ENCODE measurements around the gene CELF3. TPM values are rescaled to one million over a fixed set of nuclear protein-coding genes. Genes with fewer than 3 reads are reported as not detected.
A peak's percentile ranks its signal among the peaks of the same experiment; 100 is the strongest.

CELF3 gene
- total RNA-seq, result 1 to 10 TPM in 3 of 4 donors, not detected in 1; 1.3 to 2.7 (median 1.6) TPM

DNA sequence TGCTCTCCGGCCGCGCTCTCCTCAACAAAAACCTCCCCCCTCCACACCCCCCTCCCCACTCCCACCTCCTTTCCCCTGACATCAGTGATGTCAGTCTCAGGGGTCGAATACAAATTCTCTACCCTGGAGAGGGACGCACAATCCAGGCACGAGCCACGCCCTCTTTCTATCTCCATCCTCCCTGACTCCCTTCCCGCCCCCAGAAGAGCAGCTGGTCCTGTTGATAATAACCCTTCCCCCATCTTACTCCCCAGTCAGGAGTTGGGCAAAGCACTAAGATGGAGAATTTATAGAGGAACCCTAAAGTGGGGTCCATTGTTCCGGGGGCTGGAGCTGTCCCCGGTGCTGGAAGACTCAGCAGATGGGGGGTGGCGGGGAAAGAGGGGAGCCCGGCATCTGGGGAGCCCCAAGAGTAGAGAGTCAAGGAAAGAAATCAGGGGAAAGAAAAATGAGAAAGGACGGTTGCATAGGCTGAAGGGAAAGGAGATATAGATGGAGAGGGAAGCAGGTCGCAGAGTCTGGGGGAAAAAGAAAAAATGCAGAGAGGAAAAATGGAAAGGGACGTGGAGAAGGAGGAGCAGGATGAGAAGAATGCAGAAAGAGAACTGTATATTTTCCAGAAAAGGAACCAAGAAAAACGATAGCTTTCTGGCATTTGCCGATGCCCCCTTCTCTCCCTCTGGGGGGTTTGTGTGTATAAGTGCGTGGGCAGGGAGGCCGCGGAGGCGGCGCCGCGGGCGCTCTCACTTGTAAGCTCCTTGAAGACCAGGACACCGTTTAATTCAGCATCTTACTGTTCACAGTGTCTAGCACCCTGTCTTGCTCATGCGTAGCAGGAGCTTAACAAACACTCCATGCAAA, at the start of gene CELF3:
Gene CELF3 (minus strand): TSS at position 33 of the 861 bp plus-strand sequence. CDS start 783 bp downstream, outside the sequence.
- 26 to 31% methylated on average over 17 to 26 of the region's 27 CpGs for WGBS, 2 donors (ENCODE audit: low coverage in 1 of 2)
- Histone ChIP-seq H3K36me3 (no peaks in the 10 kb centered on the region), H3K27me3 (peaks cover 19% of the 10 kb centered on the region), H3K9me3 (no peaks in the 10 kb centered on the region), H3K27ac (no peak within 1 kb of the TSS), H3K4me3 (peak within 1 kb of the TSS in 1 of 4 donors; percentile 6), H3K4me1 (peaks cover 11 to 56% (median 39%) of the 10 kb centered on the region in 4 donors)
- in situ Hi-C loops (cut with MboI; ENCODE audit: low pct_ligation_motif_present in 1 of 4, low pct_unique_long_range_greater_than_20kb in 1 of 4, low sequenced_read_pairs in 3 of 4) (no loop called here), intact Hi-C loops (cut with DNase I; ENCODE audit: low total_unique reads) (no loop called here)
- TF ChIP-seq EP300 (IDR thresholded peaks at IDR 0.05; ENCODE audit: low read depth) (no peak), POLR2AphosphoS5 (IDR thresholded peaks at IDR 0.05) (no peak), CTCF (IDR thresholded peaks at IDR 0.05) (no peak), POLR2A (IDR thresholded peaks at IDR 0.05) (no peak)
- no peak for DNase-seq

DNA sequence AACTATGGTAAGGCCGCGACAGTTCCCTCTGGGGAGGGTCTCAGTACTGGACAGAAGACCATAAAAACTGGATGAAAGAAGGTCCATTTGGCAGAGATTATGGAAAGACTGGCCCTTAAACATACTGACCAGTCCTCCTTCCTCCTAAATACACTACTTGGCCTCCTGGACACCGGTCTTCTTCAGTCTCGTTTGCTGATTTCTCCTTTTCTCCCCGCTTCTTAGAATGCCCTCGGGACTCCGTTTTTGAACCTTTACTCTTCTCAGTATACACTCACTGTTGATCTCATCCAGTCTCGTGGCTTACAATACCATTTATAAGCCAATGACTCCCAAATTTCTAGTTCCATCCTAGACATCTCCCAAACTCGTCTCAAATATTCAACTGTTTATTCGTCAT, 47.4 kb upstream of the CELF3 start:
- WGBS, 2 donors (ENCODE audit: low coverage in 1 of 2), result 57 to 61% methylated on average over 10 of the region's 10 CpGs
- intact Hi-C loops (cut with DNase I; ENCODE audit: low total_unique reads), result no loop called here
- Histone ChIP-seq H3K4me3 (peak overlapping the region; percentile 67 to 80 (median 76)), H3K4me1 (peaks cover 6 to 17% (median 14%) of the 10 kb centered on the region in 4 donors), H3K9me3 (no peaks in the 10 kb centered on the region), H3K36me3 (peaks cover 0 to 12% (median 5%) of the 10 kb centered on the region in 4 donors), H3K27ac (peak overlapping the region; percentile 87 to 90 (median 88)), H3K27me3 (no peaks in the 10 kb centered on the region)
- no peak for DNase-seq
- in situ Hi-C loops (cut with MboI; ENCODE audit: low pct_ligation_motif_present in 1 of 4, low pct_unique_long_range_greater_than_20kb in 1 of 4, low sequenced_read_pairs in 3 of 4), result no loop called here
- TF ChIP-seq CTCF (IDR thresholded peaks at IDR 0.05), result no peak
- no peak for TF ChIP-seq POLR2AphosphoS5 (IDR thresholded peaks at IDR 0.05)
- TF ChIP-seq EP300 (IDR thresholded peaks at IDR 0.05; ENCODE audit: low read depth), result no peak
- no peak for TF ChIP-seq POLR2A (IDR thresholded peaks at IDR 0.05)

- in situ Hi-C loops (cut with MboI; ENCODE audit: low pct_ligation_motif_present in 1 of 4, low pct_unique_long_range_greater_than_20kb in 1 of 4, low sequenced_read_pairs in 3 of 4), result no loop called here
Measured at GRCh38 chr1:151762941-151763921, 46.6 kb upstream of the CELF3 start, which contains the start of gene MRPL9. Gene MRPL9, minus strand, starts transcription at chr1:151763496. Its CDS starts 17 bp downstream, at chr1:151763479.

DNA sequence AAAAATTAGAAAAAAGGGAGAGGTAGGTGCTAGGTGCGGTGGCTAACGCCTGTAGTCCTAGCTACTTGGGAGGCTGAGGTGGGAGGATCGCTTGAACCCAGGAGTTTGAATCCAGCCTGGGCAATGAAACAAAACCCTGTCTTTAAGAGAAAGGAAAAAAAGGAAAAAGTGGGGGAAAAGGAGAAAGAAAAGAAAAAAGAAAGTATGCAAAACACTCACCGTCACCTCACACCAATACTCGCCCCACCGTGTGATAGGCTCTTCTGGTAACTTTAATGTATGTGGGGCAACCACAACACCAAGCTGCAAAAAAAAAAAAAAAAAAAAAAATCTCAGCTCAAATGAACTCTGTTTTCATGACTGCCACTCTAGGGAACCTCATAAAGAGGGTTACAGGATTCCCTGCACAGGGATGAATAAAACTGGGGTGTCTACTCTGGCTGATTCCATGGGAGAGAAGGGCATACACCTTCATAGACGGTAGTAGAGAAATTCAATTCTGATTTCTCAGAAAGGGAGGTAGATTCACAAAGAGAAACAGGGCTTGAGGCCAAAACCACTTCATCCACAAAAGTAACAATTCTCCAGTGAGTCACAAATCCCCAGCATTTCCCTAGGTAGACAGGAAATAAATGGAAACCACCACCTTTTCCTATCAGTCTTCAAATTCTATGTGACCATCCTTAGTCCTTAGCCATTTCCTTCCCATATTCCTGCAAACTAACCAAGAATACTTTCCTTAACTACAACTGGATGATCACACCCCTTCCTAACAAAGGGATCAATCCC, 44.2 kb upstream of the CELF3 start:
- H3K36me3 ChIP-seq, result peaks cover 0 to 13% (median 5%) of the 10 kb centered on the region in 4 donors
- H3K4me3 ChIP-seq, result no peak overlapping the region
- no peaks in the 10 kb centered on the region for H3K9me3 ChIP-seq
- intact Hi-C loops (cut with DNase I; ENCODE audit: low total_unique reads) (no loop called here), in situ Hi-C loops (cut with MboI; ENCODE audit: low pct_ligation_motif_present in 1 of 4, low pct_unique_long_range_greater_than_20kb in 1 of 4, low sequenced_read_pairs in 3 of 4) (no loop called here)
- H3K27me3 ChIP-seq, result no peaks in the 10 kb centered on the region
- no peak overlapping the region for H3K27ac ChIP-seq
- WGBS, 2 donors (ENCODE audit: low coverage in 1 of 2), result 83 to 97% methylated on average over 3 to 7 of the region's 7 CpGs
- DNase-seq, result no peak
- H3K4me1 ChIP-seq, result peaks cover 6 to 17% (median 14%) of the 10 kb centered on the region in 4 donors
- TF ChIP-seq POLR2AphosphoS5 (IDR thresholded peaks at IDR 0.05) (no peak), CTCF (IDR thresholded peaks at IDR 0.05) (no peak), POLR2A (IDR thresholded peaks at IDR 0.05) (no peak), EP300 (IDR thresholded peaks at IDR 0.05; ENCODE audit: low read depth) (no peak)

More at GRCh38 chr1:151762941-151763921, 46.6 kb upstream of the CELF3 start, which contains the start of gene MRPL9:
- TF ChIP-seq EP300 (IDR thresholded peaks at IDR 0.05; ENCODE audit: low read depth) (no peak), POLR2A (IDR thresholded peaks at IDR 0.05) (peak; percentile 68), POLR2AphosphoS5 (IDR thresholded peaks at IDR 0.05) (peak; percentile 49 to 69 (median 55))
- H3K9me3 ChIP-seq, result no peaks in the 10 kb centered on the region
- intact Hi-C loops (cut with DNase I; ENCODE audit: low total_unique reads), result no loop called here
- peak; percentile 84 for DNase-seq
- H3K27me3 ChIP-seq, result no peaks in the 10 kb centered on the region
- peaks cover 6 to 17% (median 14%) of the 10 kb centered on the region in 4 donors for H3K4me1 ChIP-seq
- H3K4me3 ChIP-seq, result peak within 1 kb of the TSS; percentile 67 to 80 (median 76)
- peaks cover 0 to 13% (median 5%) of the 10 kb centered on the region in 4 donors for H3K36me3 ChIP-seq
- peak within 1 kb of the TSS; percentile 87 to 90 (median 88) for H3K27ac ChIP-seq
- 0 to 1% methylated on average over 5 to 58 of the region's 68 CpGs for WGBS, 2 donors (ENCODE audit: low coverage in 1 of 2)

All from transverse colon (tissue), 4 donors.